Breast epithelium (tissue), 3 donors: ENCODE measurements around the gene NRXN3.

ENCODE experiments used
- POLR2A ChIP-seq: fragments of 450-650 bp; IDR thresholded peaks from one replicate; pipeline ENCODE4 v1.6.1; 2016; ENCODE audit warnings: antibody characterized with exemption, mild to moderate bottlenecking, moderate library complexity
- POLR2AphosphoS5 ChIP-seq, 3 donors: sonication (generic); formaldehyde crosslinking; IDR thresholded peaks; one replicate each; pipeline ENCODE4 v1.6.1; 2017; ENCODE audit warnings: antibody characterized with exemption in 3 of 3
- TF ChIP-seq, protein P1 (sequence below), 3 donors: fragments of 450-650 bp; IDR thresholded peaks; one replicate each; pipeline ENCODE4 v1.5.1; 2016 to 2017; ENCODE audit warnings: antibody characterized with exemption in 3 of 3, mild to moderate bottlenecking in 3 of 3, moderate library complexity in 3 of 3

DNA sequence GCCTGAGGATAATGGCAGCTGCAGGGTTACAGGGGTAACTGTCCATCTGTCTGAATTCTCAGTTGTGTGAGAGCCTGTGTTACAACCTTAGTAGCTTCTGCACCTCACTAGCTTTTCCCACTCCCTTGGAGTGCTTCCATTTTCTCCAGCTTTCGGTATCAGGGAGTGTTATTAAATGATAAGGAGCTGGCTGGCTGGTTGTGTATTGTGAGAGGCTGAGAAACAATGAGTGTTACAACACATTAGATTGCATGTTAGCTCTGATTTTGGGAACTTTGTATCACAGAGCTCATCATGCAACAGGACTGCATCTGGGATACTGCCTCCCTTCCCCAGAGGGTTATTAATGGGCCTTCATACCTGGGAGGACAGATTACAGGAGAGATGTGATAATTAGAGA lies 1317.5 kb downstream of the NRXN3 start:
- TF ChIP-seq POLR2A (no peak), POLR2AphosphoS5 (IDR thresholded peaks at IDR 0.05) (no peak)
- TF ChIP-seq, protein P1, sequence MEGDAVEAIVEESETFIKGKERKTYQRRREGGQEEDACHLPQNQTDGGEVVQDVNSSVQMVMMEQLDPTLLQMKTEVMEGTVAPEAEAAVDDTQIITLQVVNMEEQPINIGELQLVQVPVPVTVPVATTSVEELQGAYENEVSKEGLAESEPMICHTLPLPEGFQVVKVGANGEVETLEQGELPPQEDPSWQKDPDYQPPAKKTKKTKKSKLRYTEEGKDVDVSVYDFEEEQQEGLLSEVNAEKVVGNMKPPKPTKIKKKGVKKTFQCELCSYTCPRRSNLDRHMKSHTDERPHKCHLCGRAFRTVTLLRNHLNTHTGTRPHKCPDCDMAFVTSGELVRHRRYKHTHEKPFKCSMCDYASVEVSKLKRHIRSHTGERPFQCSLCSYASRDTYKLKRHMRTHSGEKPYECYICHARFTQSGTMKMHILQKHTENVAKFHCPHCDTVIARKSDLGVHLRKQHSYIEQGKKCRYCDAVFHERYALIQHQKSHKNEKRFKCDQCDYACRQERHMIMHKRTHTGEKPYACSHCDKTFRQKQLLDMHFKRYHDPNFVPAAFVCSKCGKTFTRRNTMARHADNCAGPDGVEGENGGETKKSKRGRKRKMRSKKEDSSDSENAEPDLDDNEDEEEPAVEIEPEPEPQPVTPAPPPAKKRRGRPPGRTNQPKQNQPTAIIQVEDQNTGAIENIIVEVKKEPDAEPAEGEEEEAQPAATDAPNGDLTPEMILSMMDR (IDR thresholded peaks at IDR 0.05): no peak
